NCI-H226 (cell line): Measurements from ENCODE around the gene SOBP.
A peak's percentile ranks its signal among the peaks of the same experiment; 100 is the strongest.
"Not testable (repeated sequence)": the region's sequence is repeated elsewhere in the genome, so short reads cannot be mapped to it uniquely, and the experiment has no call there.

Experiments used
- DNase-seq: peaks from one replicate; pipeline ENCODE4 v3.0.0-alpha.2; 2015

Gene SOBP

DNA sequence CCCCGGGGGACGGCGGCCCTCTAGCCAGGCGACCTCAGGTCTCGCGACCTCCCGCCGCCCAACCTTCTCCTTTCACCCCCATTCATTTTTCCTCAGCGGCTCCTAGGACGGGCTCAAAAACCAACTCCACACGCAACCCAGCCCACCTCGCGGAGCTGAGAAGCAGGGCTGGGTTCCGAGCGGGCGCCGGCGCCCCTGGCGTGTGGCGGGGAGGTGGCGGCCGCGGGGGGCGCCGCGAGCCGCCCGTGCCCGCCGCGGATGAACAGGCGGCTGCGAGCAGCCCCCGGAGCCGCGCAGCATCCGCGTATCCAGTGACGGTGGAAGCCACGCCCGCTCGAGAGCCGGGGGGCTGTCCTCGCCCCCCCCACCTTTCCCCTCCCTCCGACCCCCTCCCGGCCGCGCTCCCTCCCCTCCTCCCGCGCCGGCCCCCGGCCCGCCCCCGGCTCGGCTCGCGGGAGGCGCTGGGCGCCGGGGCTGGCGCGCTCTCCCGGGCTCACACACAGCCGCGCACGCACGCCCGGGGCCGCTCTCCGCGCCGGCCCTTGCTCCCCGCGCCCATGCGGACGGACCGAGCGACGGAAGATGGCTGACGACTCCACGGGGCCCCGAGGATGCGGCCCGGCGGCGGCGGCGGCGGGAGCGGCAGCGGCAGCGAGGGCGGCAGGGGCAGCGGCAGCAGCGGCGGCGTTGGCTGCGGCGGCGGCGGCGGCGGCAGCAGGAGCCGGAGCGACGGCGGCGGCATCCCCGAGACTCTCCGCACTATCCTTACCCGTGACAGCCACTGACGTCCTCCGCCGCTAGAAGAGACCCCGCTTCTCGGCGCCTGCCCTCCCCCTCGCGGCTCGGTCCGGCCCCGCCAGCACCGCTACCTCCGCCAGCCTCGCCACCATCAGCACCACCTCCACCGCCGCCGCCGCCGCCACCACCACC lies at the start of gene SOBP:
TSS of gene SOBP (plus strand) at position 482 of the 930 bp plus-strand sequence. CDS start 500 bp downstream, outside the sequence.
- DNase-seq = no peak

GRCh38 chr6:107440936-107441335 lies 49.0 kb upstream of the SOBP start:
- no peak for DNase-seq

GRCh38 chr6:107441682-107442081 lies 48.2 kb upstream of the SOBP start:
- DNase-seq = no peak

DNA sequence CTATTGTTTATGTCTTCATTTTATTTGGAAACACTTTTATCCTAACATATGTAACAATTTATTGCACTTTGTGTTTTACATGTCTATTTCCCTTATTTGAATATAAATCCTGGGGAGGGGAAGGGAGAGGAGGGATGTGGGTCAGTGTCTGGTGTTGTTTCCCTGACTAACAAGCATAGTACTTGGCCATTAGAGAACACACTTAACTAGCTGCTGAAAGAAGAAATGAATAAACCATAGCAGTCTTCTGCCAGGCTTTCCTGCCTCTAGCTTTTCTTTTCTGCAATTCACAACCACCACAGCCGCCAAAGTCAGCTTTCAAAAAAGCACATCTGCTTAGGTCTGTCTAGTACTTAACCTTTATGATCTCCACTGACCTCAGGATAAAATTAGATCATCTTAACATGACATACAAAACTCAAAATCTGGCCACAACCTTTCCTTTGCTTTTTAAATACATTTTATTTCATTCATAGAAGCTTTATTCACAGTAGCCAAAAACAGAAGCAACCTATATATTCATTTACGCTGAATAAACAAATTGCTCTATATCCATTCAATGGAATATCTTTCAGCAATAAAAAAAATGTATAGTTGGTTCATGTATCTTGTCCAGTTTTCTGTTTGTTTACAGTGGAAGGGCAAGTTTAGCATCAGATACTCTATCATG lies 46.8 kb upstream of the SOBP start:
- DNase-seq = no peak

DNA sequence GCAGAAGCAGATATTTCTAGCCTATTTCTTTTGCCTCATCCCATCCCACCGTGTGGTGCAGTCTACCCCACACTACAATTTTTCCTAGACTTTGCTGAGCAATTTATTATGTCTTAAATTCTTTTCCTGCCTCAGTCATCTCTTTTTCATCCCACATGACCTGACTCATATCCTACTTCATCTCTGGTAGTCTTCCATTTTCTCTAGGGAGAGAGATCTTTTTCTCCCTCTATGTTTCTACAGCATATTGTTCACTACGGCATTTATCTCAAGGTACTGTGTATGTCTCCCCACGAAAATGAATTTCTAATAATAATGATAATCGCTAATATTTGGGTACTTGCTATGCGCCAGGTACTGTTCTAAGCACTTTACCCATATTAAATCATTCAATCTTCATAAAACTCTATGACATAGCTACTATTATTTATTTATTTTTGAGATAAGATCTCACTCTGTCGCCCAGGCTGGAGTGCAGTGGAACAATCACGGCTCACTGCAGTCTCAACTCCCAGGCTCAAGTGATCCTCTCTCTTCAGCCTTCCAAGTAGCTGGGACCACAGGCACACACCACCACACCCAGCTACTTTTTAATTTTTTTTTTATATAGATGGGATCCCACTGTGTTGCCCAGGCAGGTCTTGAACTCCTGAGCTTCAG lies 46.2 kb upstream of the SOBP start:
- DNase-seq = no peak

DNA sequence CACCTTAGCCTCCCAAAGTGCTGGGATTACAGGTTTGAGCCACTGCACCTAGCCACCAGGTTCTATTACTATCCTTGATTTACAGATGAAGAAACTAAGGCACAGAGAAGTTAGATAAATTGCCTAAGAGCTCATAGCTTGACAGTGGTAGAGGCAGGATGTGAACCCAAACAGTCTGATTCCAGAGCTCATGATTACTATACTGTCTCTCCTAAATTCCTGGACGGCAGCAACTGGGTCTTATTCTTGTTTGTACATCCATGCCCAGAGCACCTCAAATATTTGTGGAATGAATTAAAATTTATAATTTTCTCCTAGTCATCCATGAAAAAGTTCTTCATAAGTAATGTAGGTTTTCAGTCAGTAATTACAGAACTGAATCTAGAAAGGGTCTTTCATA lies 45.6 kb upstream of the SOBP start:
- no peak for DNase-seq

- DNase-seq = no peak
Measured at GRCh38 chr6:107447663-107448216, 42.2 kb upstream of the SOBP start.

- DNase-seq = no peak
Measured at GRCh38 chr6:107448776-107449175, 41.1 kb upstream of the SOBP start.

- peak; percentile 12 for DNase-seq
Measured at GRCh38 chr6:107458672-107459282, 31.1 kb upstream of the SOBP start.

DNA sequence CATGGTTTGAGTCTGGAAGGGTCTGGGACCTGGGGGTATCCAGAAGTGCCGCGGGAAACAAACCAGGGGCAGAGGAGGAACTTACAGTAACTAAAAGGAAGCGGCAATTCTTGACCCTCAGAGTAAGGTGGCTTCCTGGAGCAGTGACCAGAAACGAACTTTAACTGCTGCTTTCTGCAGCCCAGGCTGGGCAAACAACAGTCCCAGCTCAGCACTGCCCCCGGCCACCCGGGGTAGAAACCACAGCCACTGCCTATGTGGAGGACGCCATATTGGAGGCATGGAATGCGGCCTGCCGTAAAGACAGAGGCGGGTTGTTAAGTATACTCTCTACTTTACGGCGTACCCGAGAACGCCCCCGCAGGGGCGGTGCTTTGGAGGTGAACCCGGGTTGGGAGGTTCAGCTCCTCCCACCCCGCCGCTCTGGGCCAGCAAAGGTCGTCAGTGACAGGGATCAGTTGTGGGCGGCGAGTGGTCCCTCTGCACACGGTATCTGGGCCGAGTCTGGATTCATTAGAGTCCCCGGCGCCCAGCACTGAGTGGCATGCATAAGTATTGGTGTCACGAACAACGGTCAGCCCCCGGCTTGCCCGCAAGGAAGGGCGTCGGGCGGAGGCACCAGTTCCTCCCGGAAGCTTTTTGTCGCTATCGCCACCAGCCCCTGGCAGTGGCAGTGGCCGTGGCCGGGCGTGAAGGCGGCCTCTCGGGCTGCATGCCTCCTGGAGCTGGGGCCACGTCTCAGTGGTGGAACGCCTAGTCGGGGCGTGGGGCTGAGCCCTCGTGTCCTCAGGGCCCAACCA lies 30.4 kb upstream of the SOBP start, which contains the start of gene PDSS2:
TSS of gene PDSS2 (minus strand) at position 282 of the 800 bp plus-strand sequence. CDS start at position 3, 279 bp downstream.
- peak; percentile 97 for DNase-seq

GRCh38 chr6:107460083-107460631 lies 29.8 kb upstream of the SOBP start:
- no peak for DNase-seq

GRCh38 chr6:107466062-107466461 lies 23.9 kb upstream of the SOBP start:
- DNase-seq = no peak

DNA sequence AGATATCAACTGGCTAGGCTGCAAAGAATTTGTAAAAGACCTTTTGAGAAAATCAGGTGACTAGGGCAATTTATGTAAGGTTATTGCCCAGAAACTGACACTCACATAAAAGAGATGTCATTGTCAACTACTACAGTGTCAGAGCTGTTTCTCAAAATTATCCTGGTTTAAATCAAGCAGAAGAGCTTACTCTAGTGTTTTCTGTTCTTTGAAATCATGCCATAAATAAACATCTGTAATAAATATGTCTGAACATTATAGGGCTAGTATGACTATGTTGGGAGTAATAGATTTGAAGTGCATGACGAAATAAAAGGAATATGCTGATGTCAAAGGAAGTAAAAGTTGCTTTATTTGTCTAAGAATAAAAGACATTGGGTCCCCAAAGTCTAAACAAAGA lies 19.6 kb upstream of the SOBP start:
- DNase-seq = no peak

DNA sequence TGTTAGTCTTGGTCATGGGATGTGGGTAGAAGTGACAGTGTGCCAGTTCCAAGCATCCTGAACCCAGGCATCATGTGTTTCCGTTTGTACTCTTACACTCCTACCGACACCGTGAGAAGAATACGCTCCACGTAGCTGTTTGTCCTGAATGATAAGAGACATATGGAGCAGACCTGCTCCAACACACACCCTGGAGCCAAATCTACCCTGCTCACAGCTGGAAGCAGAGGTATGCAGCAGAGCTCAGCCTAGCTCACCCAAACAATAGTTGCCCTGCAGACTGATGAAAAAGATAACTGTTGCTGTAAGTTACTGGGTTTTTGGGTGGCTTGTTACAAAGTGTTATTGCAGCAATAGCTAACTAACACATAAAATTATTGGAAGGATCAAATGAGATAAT lies 16.3 kb upstream of the SOBP start:
- DNase-seq = no peak

DNA sequence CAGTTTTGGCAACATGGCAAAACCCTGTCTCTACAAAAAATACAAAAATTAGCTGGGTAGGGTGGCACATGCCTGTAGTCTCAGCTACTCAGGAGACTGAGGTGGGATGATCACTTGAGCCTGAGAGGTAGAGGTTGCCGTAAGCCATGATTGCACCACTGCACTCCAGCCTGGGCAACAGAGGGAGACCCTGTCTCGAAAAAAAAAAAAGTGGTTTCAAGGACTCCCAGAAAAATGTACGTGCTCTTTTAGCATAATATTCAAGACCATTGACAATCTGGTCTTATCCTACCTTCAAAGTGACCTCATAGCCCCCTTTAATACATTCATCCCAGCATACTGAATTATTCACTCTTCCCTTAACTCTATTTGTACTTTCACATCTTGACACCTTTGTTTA lies 14.6 kb upstream of the SOBP start:
- not testable (repeated sequence) for DNase-seq

DNA sequence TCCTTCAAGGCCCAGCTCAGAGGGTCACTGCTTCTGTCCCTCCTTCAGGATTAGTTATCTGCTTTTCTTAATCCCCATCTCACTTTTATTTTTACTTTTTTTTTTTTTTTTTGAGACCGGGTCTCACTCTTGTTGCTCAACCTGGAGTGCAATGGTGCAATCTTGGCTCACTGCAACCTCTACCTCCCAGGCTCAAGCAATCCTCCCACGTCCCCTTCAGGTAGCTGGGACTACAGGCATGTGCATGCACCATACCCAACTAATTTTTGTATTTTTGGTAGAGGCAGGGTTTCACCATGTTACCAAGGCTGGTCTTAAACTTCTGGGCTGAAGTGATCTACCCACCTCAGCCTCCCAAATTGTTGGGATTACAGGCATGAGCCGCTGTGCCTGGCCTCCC lies 14.1 kb upstream of the SOBP start:
- DNase-seq = not testable (repeated sequence)

- no peak for DNase-seq
Measured at GRCh38 chr6:107479089-107479690, 10.7 kb upstream of the SOBP start.

- no peak for DNase-seq
Measured at GRCh38 chr6:107485157-107485556, 4.8 kb upstream of the SOBP start.

- no peak for DNase-seq
Measured at GRCh38 chr6:107488174-107488874, 1.6 kb upstream of the SOBP start.

DNA sequence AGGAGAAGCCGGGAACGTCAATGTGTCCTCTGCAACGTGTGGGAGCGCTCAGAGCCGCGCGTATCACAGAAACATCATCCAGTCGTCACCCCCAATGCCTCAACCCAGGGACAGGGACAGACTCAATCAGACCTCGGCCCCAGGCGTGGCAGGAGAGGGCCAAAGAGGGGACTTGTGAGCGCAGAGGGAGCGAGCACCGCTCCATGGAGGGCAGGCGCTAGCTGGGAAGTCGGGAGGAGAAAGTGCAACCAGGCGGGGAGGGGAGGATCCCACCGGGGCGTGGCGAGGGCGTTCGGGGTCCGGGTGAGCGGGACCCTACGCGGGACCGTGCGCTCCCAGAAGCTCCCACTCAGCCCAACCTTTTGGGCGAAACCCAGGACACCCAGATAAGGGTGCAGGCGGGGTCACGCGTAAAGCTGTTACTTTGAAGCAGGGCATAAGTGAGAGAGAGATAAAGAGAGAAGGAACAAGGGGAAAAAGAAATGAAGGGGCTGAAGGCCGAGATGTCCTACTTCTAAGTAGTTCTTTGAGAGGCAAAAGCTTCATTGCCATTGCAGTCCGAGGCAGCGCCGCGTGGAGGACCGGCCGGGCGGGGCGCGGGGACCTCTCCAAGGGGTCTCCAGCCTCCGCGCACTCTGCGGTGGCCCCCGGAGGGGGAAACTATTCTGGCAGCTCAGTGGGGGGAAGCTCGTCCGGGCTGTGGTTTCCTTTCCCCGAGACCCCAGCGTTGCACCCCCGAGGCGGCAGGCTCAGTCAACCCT lies 862 bp upstream of the SOBP start:
- no peak for DNase-seq
